ENCODE results near the gene IFNA10. TPM values are rescaled to one million over a fixed set of nuclear protein-coding genes. Genes with fewer than 3 reads are reported as not detected.
"Not testable (repeated sequence)": the region's sequence is repeated elsewhere in the genome, so short reads cannot be mapped to it uniquely, and the experiment has no call there.

IFNA10 gene
- not detected in 2 replicates for total RNA-seq (2021; fragmentation: NEBNext Ultra II Directional; extraction: Animal tissue kit (Norgen Biotek cat#: 25700))
- not detected in 2 replicates for polyA plus RNA-seq (2011; rRNA removed)
- polyA plus RNA-seq (2011; cell fraction: cytosol; rRNA removed), result not detected
- polyA plus RNA-seq (2011; cell fraction: nucleus; rRNA removed), result not detected
- polyA plus RNA-seq (2012, experiment 1 of 2), result not detected in 4 replicates
- not detected for polyA plus RNA-seq (2012, experiment 2 of 2)
- not detected for polyA plus RNA-seq (2013, experiment 1 of 2)
- not detected for polyA plus RNA-seq (2013, experiment 2 of 2)
- not detected in 2 replicates for polyA minus RNA-seq (2011; rRNA and poly(A)+ RNA removed)
- polyA minus RNA-seq (2011; cell fraction: cytosol; rRNA and poly(A)+ RNA removed), result not detected
- not detected for polyA minus RNA-seq (2011; cell fraction: nucleus; rRNA and poly(A)+ RNA removed)
- long read RNA-seq, experiment 1, result 0 reads
- long read RNA-seq, experiment 2, result 0 reads

DNA sequence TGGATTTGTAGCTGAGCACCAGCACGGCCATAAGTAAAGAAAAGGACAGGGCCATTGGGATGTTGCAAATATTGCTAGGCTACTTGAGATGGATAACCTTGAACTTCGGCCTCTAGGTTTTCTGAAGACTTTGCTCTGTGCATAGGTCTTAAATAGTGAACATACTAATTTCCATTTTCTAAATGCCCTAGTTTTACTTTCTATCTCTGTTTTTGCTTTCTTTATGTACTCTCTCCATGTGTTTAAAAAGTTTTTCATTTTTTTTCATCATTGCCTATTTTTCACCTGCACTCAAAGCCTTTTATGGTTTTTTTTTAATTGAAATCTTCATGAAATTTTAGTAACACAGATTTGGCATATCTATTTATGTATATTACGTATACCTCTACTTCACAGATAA lies at the start of gene IFNA10:
Gene IFNA10 (minus strand): TSS at position 101 of the 400 bp plus-strand sequence. CDS start 46 bp downstream, at position 55.
- H3K79me1 ChIP-seq (ENCODE audit: low read depth, low read length); H2BK5ac ChIP-seq (ENCODE audit: low read depth, low read length); H2BK12ac ChIP-seq (ENCODE audit: low read depth, low read length); H3K56ac ChIP-seq (replicated peaks; ENCODE audit: insufficient read length, low read depth, low read length); H2BK20ac ChIP-seq (ENCODE audit: low read length); H2AK5ac ChIP-seq (ENCODE audit: low read depth, low read length); H2BK120ac ChIP-seq (replicated peaks; ENCODE audit: low read depth, low read length); H3K23ac ChIP-seq (ENCODE audit: insufficient read length); H4K5ac ChIP-seq (ENCODE audit: insufficient read length, low read depth, low read length); H3K36me3 ChIP-seq (ENCODE audit: control insufficient read depth in 2 of 4, insufficient read depth in 4 of 4, low read length in 3 of 4); H3K27ac ChIP-seq (ENCODE audit: low read depth, low read length); H3K4ac ChIP-seq (replicated peaks; ENCODE audit: insufficient read length, low read depth, low read length); H3K23me2 ChIP-seq (ENCODE audit: low read depth, low read length); POLR2A ChIA-PET (ENCODE audit: partially characterized antibody); H3K4me3 ChIP-seq (ENCODE audit: extremely low read depth in 1 of 4, insufficient read depth in 2 of 4, low read depth in 3 of 4, low read length in 4 of 4); H4K91ac ChIP-seq (replicated peaks; ENCODE audit: insufficient read length, low read length); H3K79me2 ChIP-seq (ENCODE audit: control insufficient read depth in 1 of 2, insufficient read depth in 2 of 2, low read length in 2 of 2); H3K9me3 ChIP-seq (ENCODE audit: insufficient read depth in 2 of 2, low read depth in 1 of 2, low read length in 1 of 2); FAIRE-seq; H2BK15ac ChIP-seq (ENCODE audit: low read length); H3K18ac ChIP-seq (ENCODE audit: extremely low read depth, low read length); H3K4me1 ChIP-seq (replicated peaks in 1 of 4; ENCODE audit: control insufficient read depth in 3 of 4, insufficient read depth in 4 of 4, low read length in 3 of 4); H4K8ac ChIP-seq (ENCODE audit: extremely low read depth, insufficient read depth, low read length); H3K14ac ChIP-seq (ENCODE audit: insufficient read length); H3K9ac ChIP-seq (replicated peaks in 1 of 4; ENCODE audit: extremely low read depth in 1 of 4, low read depth in 3 of 4, low read length in 3 of 4); DNase-seq (ENCODE audit: low read depth in 1 of 2, low spot score in 2 of 2); H4K20me1 ChIP-seq (replicated peaks in 1 of 2; ENCODE audit: control insufficient read depth in 1 of 2, insufficient read depth in 2 of 2, low read length in 2 of 2); H2AFZ ChIP-seq (ENCODE audit: low read length); H3K4me2 ChIP-seq (ENCODE audit: insufficient read depth in 1 of 2, low read depth in 2 of 2, low read length in 2 of 2); H3K27me3 ChIP-seq (replicated peaks in 1 of 4; ENCODE audit: control insufficient read depth in 3 of 4, extremely low read depth in 1 of 4, insufficient read depth in 3 of 4, low read length in 3 of 4): not testable (repeated sequence)
- CTCF ChIA-PET (ENCODE audit: partially characterized antibody), result interaction anchor here (2.1 kb wide), 1 partner anchor 24 kb away, joined by 4 read pairs; no protein-coding TSS in a partner anchor
- 99% methylated on average over 3 of the region's 3 CpGs; no CpG with 5 or more reads in 1 of the 2 experiments for WGBS, 2 experiments (ENCODE audit: extremely low coverage in 1 of 2, insufficient coverage in 1 of 2, insufficient read length in 1 of 2, insufficient replicate concordance in 2 of 2, low coverage in 1 of 2, low lambda C conversion rate in 2 of 2, missing lambda C conversion rate in 1 of 2)

Measured in H1 (cell line).